ENCODE data around the gene ATCAY.

Gene ATCAY

GRCh38 chr19:3899531-3900294 lies 19.2 kb downstream of the ATCAY start:
- Histone ChIP-seq H3K27me3 (ENCODE audit: low read depth) (peaks cover 4% of the 10 kb centered on the region), H3K9me3 (no peaks in the 10 kb centered on the region; the same call in 1 of the 2 replicates), H3K4me1 (no peaks in the 10 kb centered on the region), H3K4me3 (no peak overlapping the region), H3K36me3 (replicated peaks) (no peaks in the 10 kb centered on the region)
- DNase-seq (ENCODE audit: low spot score in 2 of 2), result no peak
- in situ Hi-C loops (cut with MboI; ENCODE audit: low sequenced_read_pairs), result no loop called here

GRCh38 chr19:3902317-3902973 lies 22.0 kb downstream of the ATCAY start:
- H3K27me3 ChIP-seq (ENCODE audit: low read depth), result peaks cover 4% of the 10 kb centered on the region
- in situ Hi-C loops (cut with MboI; ENCODE audit: low sequenced_read_pairs), result no loop called here
- H3K4me3 ChIP-seq, result no peak overlapping the region
- no peak for DNase-seq (ENCODE audit: low spot score in 2 of 2)
- H3K4me1 ChIP-seq, result no peaks in the 10 kb centered on the region
- H3K36me3 ChIP-seq (replicated peaks), result no peaks in the 10 kb centered on the region
- no peaks in the 10 kb centered on the region; the same call in 1 of the 2 replicates for H3K9me3 ChIP-seq

- no peaks in the 10 kb centered on the region; the same call in none of the 2 replicates for H3K27me3 ChIP-seq (ENCODE audit: low read depth)
- in situ Hi-C loops (cut with MboI; ENCODE audit: low sequenced_read_pairs), result no loop called here
- no peak overlapping the region for H3K4me3 ChIP-seq
- no peak for DNase-seq (ENCODE audit: low spot score in 2 of 2)
- H3K36me3 ChIP-seq (replicated peaks), result no peaks in the 10 kb centered on the region
- H3K9me3 ChIP-seq, result no peaks in the 10 kb centered on the region
- no peaks in the 10 kb centered on the region for H3K4me1 ChIP-seq
Observed at GRCh38 chr19:3904233-3904632, 23.7 kb downstream of the ATCAY start.

- Histone ChIP-seq H3K4me1 (no peaks in the 10 kb centered on the region), H3K4me3 (no peak overlapping the region), H3K36me3 (replicated peaks) (no peaks in the 10 kb centered on the region), H3K27me3 (ENCODE audit: low read depth) (no peaks in the 10 kb centered on the region), H3K9me3 (peaks cover 7% of the 10 kb centered on the region; the same call in 1 of the 2 replicates)
- in situ Hi-C loops (cut with MboI; ENCODE audit: low sequenced_read_pairs), result no loop called here
- no peak for DNase-seq (ENCODE audit: low spot score in 2 of 2)
Observed at GRCh38 chr19:3907626-3908265, 27.3 kb downstream of the ATCAY start.

GRCh38 chr19:3908266-3909054 lies 28.0 kb downstream of the ATCAY start:
- Histone ChIP-seq H3K4me1 (no peaks in the 10 kb centered on the region), H3K36me3 (replicated peaks) (no peaks in the 10 kb centered on the region), H3K27me3 (ENCODE audit: low read depth) (no peaks in the 10 kb centered on the region), H3K4me3 (no peak overlapping the region), H3K9me3 (peaks cover 7% of the 10 kb centered on the region; the same call in 1 of the 2 replicates)
- no peak for DNase-seq (ENCODE audit: low spot score in 2 of 2)
- in situ Hi-C loops (cut with MboI; ENCODE audit: low sequenced_read_pairs), result no loop called here

- Histone ChIP-seq H3K27me3 (ENCODE audit: low read depth) (no peaks in the 10 kb centered on the region), H3K4me3 (no peak overlapping the region), H3K36me3 (replicated peaks) (no peaks in the 10 kb centered on the region), H3K4me1 (no peaks in the 10 kb centered on the region), H3K9me3 (peaks cover 7% of the 10 kb centered on the region; the same call in 1 of the 2 replicates)
- in situ Hi-C loops (cut with MboI; ENCODE audit: low sequenced_read_pairs), result no loop called here
- DNase-seq (ENCODE audit: low spot score in 2 of 2), result no peak
Observed at GRCh38 chr19:3910105-3910504, 29.6 kb downstream of the ATCAY start.

- Histone ChIP-seq H3K27me3 (ENCODE audit: low read depth) (no peaks in the 10 kb centered on the region), H3K4me3 (peak overlapping the region; percentile 14), H3K9me3 (peaks cover 7% of the 10 kb centered on the region; the same call in 1 of the 2 replicates), H3K36me3 (replicated peaks) (no peaks in the 10 kb centered on the region), H3K4me1 (no peaks in the 10 kb centered on the region)
- in situ Hi-C loops (cut with MboI; ENCODE audit: low sequenced_read_pairs), result no loop called here
- DNase-seq (ENCODE audit: low spot score in 2 of 2), result peak in 1 of 2 experiments; percentile 61
Observed at GRCh38 chr19:3914199-3914598, 33.7 kb downstream of the ATCAY start.

GRCh38 chr19:3916033-3916432 lies 35.5 kb downstream of the ATCAY start:
- DNase-seq (ENCODE audit: low spot score in 2 of 2), result no peak
- no peaks in the 10 kb centered on the region for H3K4me1 ChIP-seq
- in situ Hi-C loops (cut with MboI; ENCODE audit: low sequenced_read_pairs), result no loop called here
- no peak overlapping the region for H3K4me3 ChIP-seq
- no peaks in the 10 kb centered on the region for H3K36me3 ChIP-seq (replicated peaks)
- H3K27me3 ChIP-seq (ENCODE audit: low read depth), result no peaks in the 10 kb centered on the region
- H3K9me3 ChIP-seq, result 0 out of 2 replicates have a peak, but pooled peaks cover 3% of the 10 kb centered on the region

- DNase-seq (ENCODE audit: low spot score in 2 of 2), result no peak
- peaks cover 3% of the 10 kb centered on the region; the same call in 1 of the 2 replicates for H3K9me3 ChIP-seq
- no peaks in the 10 kb centered on the region for H3K36me3 ChIP-seq (replicated peaks)
- no peaks in the 10 kb centered on the region for H3K27me3 ChIP-seq (ENCODE audit: low read depth)
- H3K4me1 ChIP-seq, result no peaks in the 10 kb centered on the region
- in situ Hi-C loops (cut with MboI; ENCODE audit: low sequenced_read_pairs), result no loop called here
- no peak overlapping the region for H3K4me3 ChIP-seq
Observed at GRCh38 chr19:3919793-3920192, 39.3 kb downstream of the ATCAY start.

GRCh38 chr19:3923096-3923758 lies 42.7 kb downstream of the ATCAY start:
- in situ Hi-C loops (cut with MboI; ENCODE audit: low sequenced_read_pairs), result no loop called here
- Histone ChIP-seq H3K9me3 (peaks cover 3% of the 10 kb centered on the region; the same call in 1 of the 2 replicates), H3K36me3 (replicated peaks) (no peaks in the 10 kb centered on the region), H3K4me1 (no peaks in the 10 kb centered on the region), H3K4me3 (no peak overlapping the region), H3K27me3 (ENCODE audit: low read depth) (no peaks in the 10 kb centered on the region)
- no peak for DNase-seq (ENCODE audit: low spot score in 2 of 2)

GRCh38 chr19:3923912-3924311 lies 43.4 kb downstream of the ATCAY start:
- H3K27me3 ChIP-seq (ENCODE audit: low read depth), result no peaks in the 10 kb centered on the region
- H3K36me3 ChIP-seq (replicated peaks), result no peaks in the 10 kb centered on the region
- in situ Hi-C loops (cut with MboI; ENCODE audit: low sequenced_read_pairs), result no loop called here
- H3K4me3 ChIP-seq, result no peak overlapping the region
- DNase-seq (ENCODE audit: low spot score in 2 of 2), result no peak
- H3K9me3 ChIP-seq, result peaks cover 3% of the 10 kb centered on the region; the same call in 1 of the 2 replicates
- H3K4me1 ChIP-seq, result no peaks in the 10 kb centered on the region

GRCh38 chr19:3931041-3931440 lies 50.6 kb downstream of the ATCAY start:
- Histone ChIP-seq H3K9me3 (no peaks in the 10 kb centered on the region), H3K4me1 (no peaks in the 10 kb centered on the region), H3K36me3 (replicated peaks) (no peaks in the 10 kb centered on the region), H3K27me3 (ENCODE audit: low read depth) (no peaks in the 10 kb centered on the region), H3K4me3 (no peak overlapping the region)
- in situ Hi-C loops (cut with MboI; ENCODE audit: low sequenced_read_pairs), result no loop called here
- DNase-seq (ENCODE audit: low spot score in 2 of 2), result no peak

Measured in HAP-1 (cell line).